ENCODE measurements around the gene FKBP6.

DNA sequence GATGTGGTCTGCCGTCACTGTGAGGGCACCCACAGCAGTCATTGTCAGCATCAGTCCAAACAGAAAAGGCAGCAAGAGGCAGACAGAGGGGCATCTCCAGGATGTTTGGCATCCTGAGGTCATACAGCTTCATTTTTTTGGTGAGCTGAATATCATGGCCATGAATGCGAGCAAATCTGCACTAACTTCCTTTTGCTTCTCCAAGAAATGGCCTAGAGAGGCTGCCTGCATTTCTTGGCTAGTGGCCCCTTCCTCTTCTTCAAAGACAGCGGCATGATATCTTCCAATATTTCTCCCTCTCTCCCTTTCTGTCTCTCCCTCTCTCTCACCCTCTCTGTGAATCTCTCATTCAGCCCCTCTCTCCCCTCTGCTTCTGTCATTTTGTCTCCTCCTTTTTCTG, 24.8 kb downstream of the FKBP6 start:
- TF ChIP-seq, protein P1, sequence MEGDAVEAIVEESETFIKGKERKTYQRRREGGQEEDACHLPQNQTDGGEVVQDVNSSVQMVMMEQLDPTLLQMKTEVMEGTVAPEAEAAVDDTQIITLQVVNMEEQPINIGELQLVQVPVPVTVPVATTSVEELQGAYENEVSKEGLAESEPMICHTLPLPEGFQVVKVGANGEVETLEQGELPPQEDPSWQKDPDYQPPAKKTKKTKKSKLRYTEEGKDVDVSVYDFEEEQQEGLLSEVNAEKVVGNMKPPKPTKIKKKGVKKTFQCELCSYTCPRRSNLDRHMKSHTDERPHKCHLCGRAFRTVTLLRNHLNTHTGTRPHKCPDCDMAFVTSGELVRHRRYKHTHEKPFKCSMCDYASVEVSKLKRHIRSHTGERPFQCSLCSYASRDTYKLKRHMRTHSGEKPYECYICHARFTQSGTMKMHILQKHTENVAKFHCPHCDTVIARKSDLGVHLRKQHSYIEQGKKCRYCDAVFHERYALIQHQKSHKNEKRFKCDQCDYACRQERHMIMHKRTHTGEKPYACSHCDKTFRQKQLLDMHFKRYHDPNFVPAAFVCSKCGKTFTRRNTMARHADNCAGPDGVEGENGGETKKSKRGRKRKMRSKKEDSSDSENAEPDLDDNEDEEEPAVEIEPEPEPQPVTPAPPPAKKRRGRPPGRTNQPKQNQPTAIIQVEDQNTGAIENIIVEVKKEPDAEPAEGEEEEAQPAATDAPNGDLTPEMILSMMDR (IDR thresholded peaks at IDR 0.05; ENCODE audit: insufficient read depth, low read length, poor library complexity, severe bottlenecking): no peak
- no peak for TF ChIP-seq EZH2phosphoT487 (conservative IDR thresholded peaks at IDR 0.05; ENCODE audit: low read length)

All from SU-DHL-6 (cell line).